Right ventricle myocardium superior (tissue), 1 donor: Measurements from ENCODE around the gene UBE2A. TPM values are rescaled to one million over a fixed set of nuclear protein-coding genes. Genes with fewer than 3 reads are reported as not detected.

ENCODE experiments used
- ATAC-seq: fragments of 200-7000 bp; cut with Tn5 transposase; one replicate; pipeline ENCODE4 v1.9.1; 2020; ENCODE audit warnings: mild to moderate bottlenecking; ENCODE audit not compliant: poor library complexity
- DNase-seq: peaks from one replicate; pipeline ENCODE4 v3.0.0-alpha.2; 2020
- intact Hi-C: fragments of 100-400 bp; cut with DNase I; formaldehyde crosslinking; loops from one replicate; pipeline ENCODE4 v1.11.2; 2022
- total RNA-seq: library from RNA; stranded (reverse); fragmentation: NEBNext Ultra II Directional; extraction: Animal tissue kit (Norgen Biotek cat#: 25700); gene quantifications from one replicate; pipeline ENCODE4 v1.2.1, GENCODE V29; 2021
- donor health status: DM: no; HTN: yes; CAD: no; lungs with severe emphysema.

UBE2A gene
- total RNA-seq, 1 donor from 2014 or later, result 58.5 TPM

- intact Hi-C loops, result no loop called here
- DNase-seq (peak; percentile 54), ATAC-seq (peak; percentile 77)
Observed at GRCh38 chrX:119605464-119606279, 31.3 kb downstream of the UBE2A start.

GRCh38 chrX:119606280-119607017 lies 32.1 kb downstream of the UBE2A start, which contains the start of gene NKRF:
Gene NKRF (minus strand): TSS chrX:119606424.
- DNase-seq, result peak; percentile 96
- peak; percentile 98 for ATAC-seq
- intact Hi-C loops, result no loop called here

GRCh38 chrX:119607018-119607389 lies 32.6 kb downstream of the UBE2A start:
- intact Hi-C loops, result no loop called here
- no peak for DNase-seq
- ATAC-seq, result no peak

DNA sequence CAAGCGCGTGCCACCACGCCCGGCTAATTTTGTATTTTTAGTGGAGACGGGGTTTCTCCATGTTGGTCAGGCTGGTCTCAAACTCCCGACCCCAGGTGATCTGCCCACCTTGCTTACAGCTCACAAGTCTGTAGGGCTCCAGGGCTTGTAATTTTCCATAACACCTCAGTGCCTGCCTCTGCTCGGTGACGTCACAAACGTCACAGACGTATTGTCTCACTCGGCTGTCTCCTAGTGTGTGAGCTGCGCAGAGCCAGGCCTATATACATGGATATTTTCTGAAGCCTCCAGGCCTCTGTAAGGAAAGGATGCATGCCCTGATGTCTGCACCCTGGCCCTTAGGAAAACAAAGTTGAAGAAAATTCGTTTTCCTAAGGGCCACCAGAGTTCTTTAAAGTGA lies 40.4 kb downstream of the UBE2A start:
- ATAC-seq, result no peak
- DNase-seq, result no peak
- intact Hi-C loops, result loop anchor here (10.0 kb wide), 1 partner anchor 120 kb away; no protein-coding TSS in a partner anchor

DNA sequence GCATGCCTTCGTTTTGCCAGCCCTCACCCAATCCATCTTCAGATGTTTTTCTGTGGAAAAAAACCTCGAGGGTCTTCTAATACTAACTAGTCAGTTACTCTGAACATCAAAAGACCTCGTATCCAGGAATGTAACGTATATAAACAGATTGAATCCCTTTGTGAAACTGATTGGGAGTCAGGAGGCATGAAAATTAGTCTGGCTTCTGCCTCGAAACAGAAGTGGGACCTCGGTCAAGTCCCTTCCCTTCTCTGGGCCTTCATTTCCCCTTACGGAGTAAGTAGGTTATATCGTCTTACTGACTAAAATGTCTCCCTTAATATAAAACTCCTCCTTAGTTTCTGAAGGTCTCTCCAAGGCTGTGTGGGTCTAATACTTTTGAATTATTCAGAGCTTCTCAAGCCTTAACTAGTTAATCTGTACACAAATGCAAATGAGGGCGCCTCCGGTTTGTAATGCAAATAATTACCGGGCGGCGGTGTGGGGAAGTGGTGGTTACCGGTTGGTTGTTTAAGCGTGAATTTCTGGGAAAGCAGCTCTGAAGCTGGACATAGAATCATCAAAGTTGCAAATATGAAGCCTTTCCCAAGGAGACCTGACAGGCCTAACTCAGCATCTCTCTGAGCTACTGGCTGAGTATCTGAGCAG lies 43.3 kb downstream of the UBE2A start:
- intact Hi-C loops, result loop anchor here (10.0 kb wide), 1 partner anchor 117 kb away; no protein-coding TSS in a partner anchor
- ATAC-seq (no peak), DNase-seq (no peak)

- ATAC-seq, result peak; percentile 52
- intact Hi-C loops, result loop anchor here (10.0 kb wide), 1 partner anchor 116 kb away; no protein-coding TSS in a partner anchor
Observed at GRCh38 chrX:119618439-119618838, 44.1 kb downstream of the UBE2A start.

DNA sequence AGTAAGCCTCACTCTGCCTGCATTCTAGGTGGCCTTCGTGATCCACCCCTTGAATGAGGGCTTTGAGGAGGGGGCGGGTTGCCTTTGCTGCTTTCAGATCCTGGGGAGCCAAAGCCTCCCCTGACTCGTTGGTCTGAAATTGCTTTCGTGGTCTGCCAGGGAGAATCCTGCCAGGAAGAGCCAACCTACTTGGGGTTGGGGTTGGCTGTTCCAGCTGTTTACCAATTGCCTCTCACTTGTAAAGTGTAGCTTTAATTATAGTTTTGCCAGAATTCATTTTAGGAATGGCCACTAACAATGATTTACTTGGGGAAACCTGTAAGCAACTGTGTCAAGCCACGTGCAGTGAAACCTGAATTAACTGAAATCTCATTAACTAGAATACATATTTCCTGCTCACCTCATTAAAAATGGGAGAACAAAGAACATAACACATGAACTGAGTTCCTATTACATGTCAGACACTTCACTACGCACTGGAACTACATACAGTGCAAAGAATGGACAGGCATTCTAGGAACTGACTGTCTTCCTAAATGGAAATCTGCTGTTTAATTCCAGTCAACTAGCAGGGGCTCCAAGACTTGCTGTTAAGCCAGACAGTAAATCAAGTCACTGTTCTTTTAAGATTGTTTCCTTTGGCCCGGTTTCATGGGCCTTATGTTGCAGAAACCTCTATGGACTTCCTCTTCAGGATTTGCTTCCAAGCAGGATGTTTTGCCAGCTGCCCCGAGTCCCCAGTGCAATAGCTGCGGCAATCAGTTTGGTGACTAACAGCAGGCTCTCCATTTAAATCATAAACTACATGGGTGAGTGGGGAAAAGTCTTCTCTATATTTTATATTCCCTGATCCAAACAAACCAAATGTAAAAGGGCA lies 48.2 kb downstream of the UBE2A start:
- peak; percentile 51 for ATAC-seq
- DNase-seq, result peak; percentile 44
- intact Hi-C loops, result no loop called here

More at GRCh38 chrX:119618439-119618838, 44.1 kb downstream of the UBE2A start:
- peak; percentile 48 for DNase-seq

GRCh38 chrX:119624417-119624816 lies 50.1 kb downstream of the UBE2A start:
- no peak for ATAC-seq
- DNase-seq, result no peak
- intact Hi-C loops, result no loop called here

- ATAC-seq, result no peak
- intact Hi-C loops, result no loop called here
- no peak for DNase-seq
Observed at GRCh38 chrX:119624951-119625668, 50.7 kb downstream of the UBE2A start.

DNA sequence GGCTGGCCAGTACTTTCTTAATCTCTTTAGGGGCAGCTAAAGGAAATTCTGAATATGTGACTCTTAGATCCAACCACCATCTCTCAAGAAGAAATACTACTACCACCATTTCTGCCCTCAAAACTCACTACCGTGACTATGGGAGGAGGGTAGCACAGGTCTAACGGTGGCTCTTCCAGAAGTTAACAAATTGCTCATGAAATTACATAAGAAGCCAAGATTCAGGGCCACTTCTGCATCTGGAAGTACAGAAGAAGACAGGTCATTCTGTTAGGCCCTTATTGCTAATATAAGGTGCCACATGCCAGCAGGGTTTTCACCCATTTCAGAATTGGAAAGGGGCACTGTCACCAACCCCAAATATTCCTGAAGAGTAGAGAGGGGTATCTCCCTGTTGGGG lies 51.5 kb downstream of the UBE2A start:
- ATAC-seq (no peak), DNase-seq (no peak)
- intact Hi-C loops, result no loop called here

Other genes starting within 250 kb of the UBE2A start
- 2.1 TPM for gene SLC25A43, start 175.2 kb upstream of the UBE2A start, total RNA-seq
- gene SLC25A5, start 106.1 kb upstream of the UBE2A start, total RNA-seq, result 143 TPM
- 12.7 TPM for gene STEEP1, start 9.2 kb upstream of the UBE2A start, total RNA-seq
- gene NKRF, start 31.9 kb downstream of the UBE2A start, total RNA-seq, result 4.6 TPM
- gene SEPTIN6, start 118.6 kb downstream of the UBE2A start, total RNA-seq, result 6.6 TPM
- gene SOWAHD, start 184.0 kb downstream of the UBE2A start, total RNA-seq, result 0.51 TPM
- gene RPL39, start 217.1 kb downstream of the UBE2A start, total RNA-seq, result 1,035 TPM